WTC11 (cell line): Measurements from ENCODE around the gene MIR17HG.

ENCODE experiments used
- CREB1 ChIP-seq: sonication (generic); formaldehyde crosslinking; IDR thresholded peaks from 2 replicates; pipeline ENCODE4 v1.8.0; 2023; ENCODE audit warnings: mild to moderate bottlenecking, missing genetic modification reagents
- CREM ChIP-seq: sonication (generic); formaldehyde crosslinking; IDR thresholded peaks from 2 replicates; pipeline ENCODE4 v1.8.1; 2022; ENCODE audit warnings: mild to moderate bottlenecking, missing genetic modification reagents, moderate library complexity
- CTCF ChIP-seq: fragments of 200-600 bp; IDR thresholded peaks from 2 replicates; pipeline ENCODE4 v1.8.0; 2022; ENCODE audit warnings: antibody characterized with exemption
- E2F1 ChIP-seq: sonication (generic); formaldehyde crosslinking; IDR thresholded peaks from 2 replicates; pipeline ENCODE4 v1.8.0; 2022; ENCODE audit warnings: mild to moderate bottlenecking, missing genetic modification reagents
- ELF4 ChIP-seq: sonication (generic); formaldehyde crosslinking; IDR thresholded peaks from 2 replicates; pipeline ENCODE4 v1.8.1; 2022; ENCODE audit warnings: low read depth, mild to moderate bottlenecking, moderate library complexity, missing genetic modification reagents
- GRHL2 ChIP-seq: fragments of 250-450 bp; sonication (Bioruptor Pico); IDR thresholded peaks from 2 replicates; pipeline ENCODE4 v1.8.0; 2022; ENCODE audit warnings: mild to moderate bottlenecking, moderate library complexity; ENCODE audit not compliant: insufficient replicate concordance, severe bottlenecking
- SMAD4 ChIP-seq: sonication (generic); formaldehyde crosslinking; IDR thresholded peaks from 2 replicates; pipeline ENCODE4 v1.8.0; 2022; ENCODE audit warnings: mild to moderate bottlenecking, missing genetic modification reagents
- SP1 ChIP-seq: sonication (generic); formaldehyde crosslinking; conservative IDR thresholded peaks from 2 replicates; pipeline ENCODE4 v1.8.1; 2022; ENCODE audit warnings: missing genetic modification reagents
- TEAD4 ChIP-seq: sonication (generic); formaldehyde crosslinking; IDR thresholded peaks from 2 replicates; pipeline ENCODE4 v1.8.0; 2022; ENCODE audit warnings: mild to moderate bottlenecking, missing genetic modification reagents
- TF ChIP-seq, protein P1 (sequence below): sonication (generic); formaldehyde crosslinking; IDR thresholded peaks from 2 replicates; pipeline ENCODE4 v1.8.1; 2023; ENCODE audit warnings: mild to moderate bottlenecking, moderate library complexity, missing genetic modification reagents

DNA sequence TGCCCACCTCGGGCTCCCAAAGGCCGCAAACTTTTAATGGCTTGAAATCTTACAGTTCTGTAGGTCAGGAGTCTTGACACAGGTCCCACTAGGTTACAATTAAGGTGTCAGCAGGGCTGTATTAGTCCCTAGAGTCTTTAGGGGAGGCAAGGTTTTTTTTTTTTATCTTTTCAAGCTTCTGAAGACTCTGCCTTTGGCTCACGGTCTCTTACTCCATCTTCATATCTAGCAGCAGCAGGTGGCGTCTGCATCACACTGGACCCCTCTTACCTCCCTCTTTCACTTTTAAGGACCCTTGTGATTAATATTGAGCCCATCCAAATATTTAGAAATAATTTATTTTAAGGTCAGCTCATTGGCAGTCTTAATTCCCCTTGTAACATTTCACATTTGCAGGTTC, 11.6 kb downstream of the MIR17HG start:
- TF ChIP-seq TEAD4 (CRISPR knock-in tag) (no peak), GRHL2 (CRISPR knock-in tag) (no peak), SMAD4 (CRISPR knock-in tag) (no peak), CREM (CRISPR knock-in tag) (no peak), CTCF (no peak), ELF4 (no peak), E2F1 (CRISPR knock-in tag) (no peak), SP1 (CRISPR knock-in tag) (no peak), CREB1 (CRISPR knock-in tag) (no peak)
- TF ChIP-seq, protein P1, sequence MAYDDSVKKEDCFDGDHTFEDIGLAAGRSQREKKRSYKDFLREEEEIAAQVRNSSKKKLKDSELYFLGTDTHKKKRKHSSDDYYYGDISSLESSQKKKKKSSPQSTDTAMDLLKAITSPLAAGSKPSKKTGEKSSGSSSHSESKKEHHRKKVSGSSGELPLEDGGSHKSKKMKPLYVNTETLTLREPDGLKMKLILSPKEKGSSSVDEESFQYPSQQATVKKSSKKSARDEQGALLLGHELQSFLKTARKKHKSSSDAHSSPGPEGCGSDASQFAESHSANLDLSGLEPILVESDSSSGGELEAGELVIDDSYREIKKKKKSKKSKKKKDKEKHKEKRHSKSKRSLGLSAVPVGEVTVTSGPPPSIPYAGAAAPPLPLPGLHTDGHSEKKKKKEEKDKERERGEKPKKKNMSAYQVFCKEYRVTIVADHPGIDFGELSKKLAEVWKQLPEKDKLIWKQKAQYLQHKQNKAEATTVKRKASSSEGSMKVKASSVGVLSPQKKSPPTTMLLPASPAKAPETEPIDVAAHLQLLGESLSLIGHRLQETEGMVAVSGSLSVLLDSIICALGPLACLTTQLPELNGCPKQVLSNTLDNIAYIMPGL (CRISPR knock-in tag) = no peak
